K562 (cell line): ENCODE measurements around the gene UVRAG. TPM values are rescaled to one million over a fixed set of nuclear protein-coding genes. Genes with fewer than 3 reads are reported as not detected.

Experiments used
- ATAC-seq: fragments of 200-7000 bp; cut with Tn5 transposase; 3 replicates; pipeline ENCODE4 v1.9.1; 2020; ENCODE audit warnings: moderate library complexity
- BruUV-seq: library from RNA; stranded (reverse); fragments of 400-500 nt; replicated peaks from 2 replicates; lab custom pipeline; 2021; lab: Mats Ljungman, UMichigan
- CTCF ChIA-PET: fragments of 300-600 bp; formaldehyde crosslinking; extraction: SDS; loops from one replicate; lab custom pipeline; 2021; ENCODE audit warnings: low intra/inter-chr PET ratio; lab: Yijun Ruan, JAX
- POLR2A ChIA-PET: fragments of 300-600, 350-650 bp; sonication (Branson Sonifier 250); formaldehyde crosslinking; extraction: SDS; loops from one replicate; lab custom pipeline; 2021; ENCODE audit warnings: antibody characterized with exemption, inconsistent platforms; lab: Yijun Ruan, JAX
- DNase-seq, 4 experiments: peaks; one replicate each; pipeline versions ENCODE4 v3.0.0 to v3.0.0-alpha.2; 2011 to 2018; ENCODE audit warnings: low spot score in 3 of 4, mixed read lengths in 3 of 4; ENCODE audit errors: extremely low read depth in 1 of 4
- FAIRE-seq: peaks from 2 replicates; lab custom pipeline; 2011; peaks lifted over from hg19 to GRCh38; lab: Jason Lieb, UNC
- H2AFZ ChIP-seq: 2 replicates; pipeline ENCODE4 v1.6.0; 2011; ENCODE audit warnings: low read depth, low read length, control low read depth, inconsistent platforms
- H3K27ac ChIP-seq: fragments of 200-600 bp; 3 replicates; pipeline ENCODE4 v1.8.0; 2011; ENCODE audit warnings: low read depth, mild to moderate bottlenecking, control low read depth, inconsistent platforms, low read length, moderate library complexity, mixed read lengths; ENCODE audit errors: extremely low read depth
- H3K27me3 ChIP-seq, 2 experiments: fragments of 300-600 bp in 1 of 2; 2 replicates in 1 of 2; 3 replicates in 1 of 2; pipeline versions ENCODE4 v1.6.0 to v1.8.0; 2011; ENCODE audit warnings: inconsistent platforms in 2 of 2, low read length in 2 of 2, mild to moderate bottlenecking in 1 of 2, mixed read lengths in 1 of 2, moderate library complexity in 1 of 2; ENCODE audit not compliant: control insufficient read depth in 2 of 2, insufficient read depth in 2 of 2
- H3K36me3 ChIP-seq: fragments of 300-600 bp; 3 replicates; pipeline ENCODE4 v1.8.0; 2011; ENCODE audit warnings: mild to moderate bottlenecking, low read length, inconsistent platforms; ENCODE audit not compliant: control insufficient read depth, insufficient read depth
- H3K4me1 ChIP-seq, 2 experiments: fragments of 200-600 bp in 1 of 2; replicated peaks in 1 of 2; 2 replicates in 1 of 2; 3 replicates in 1 of 2; pipeline versions ENCODE4 v1.5.1 to v1.8.0; 2011; ENCODE audit warnings: inconsistent platforms in 2 of 2, low read length in 2 of 2, mild to moderate bottlenecking in 1 of 2, mixed read lengths in 1 of 2, moderate library complexity in 1 of 2; ENCODE audit not compliant: control insufficient read depth in 2 of 2, insufficient read depth in 2 of 2
- H3K4me2 ChIP-seq: 2 replicates; pipeline ENCODE4 v1.6.1; 2011; ENCODE audit warnings: low read length, control low read depth, inconsistent platforms, mixed read lengths; ENCODE audit not compliant: insufficient read depth
- H3K4me3 ChIP-seq: fragments of 200-600 bp; sonication (generic), shearing (Covaris generic); 2 replicates; pipeline ENCODE4 v1.5.1; 2016; ENCODE audit warnings: control low read depth, inconsistent platforms
- H3K79me2 ChIP-seq: fragments of 200-600 bp; 3 replicates; pipeline ENCODE4 v1.8.0; 2011; ENCODE audit warnings: low read length, inconsistent platforms; ENCODE audit not compliant: control insufficient read depth, insufficient read depth
- H3K9ac ChIP-seq, 2 experiments: 2 replicates each; pipeline versions ENCODE4 v1.6.0 to v1.6.1; 2011; ENCODE audit warnings: low read depth in 2 of 2, low read length in 2 of 2, control low read depth in 1 of 2, inconsistent platforms in 1 of 2, mild to moderate bottlenecking in 1 of 2, mixed read lengths in 1 of 2; ENCODE audit not compliant: insufficient read depth in 1 of 2
- H3K9me1 ChIP-seq: one replicate; pipeline ENCODE4 v1.6.0; 2011; ENCODE audit warnings: inconsistent platforms, mild to moderate bottlenecking, low read length, moderate library complexity; ENCODE audit not compliant: control insufficient read depth, insufficient read depth
- H3K9me3 ChIP-seq: replicated peaks from 2 replicates; pipeline ENCODE4 v1.5.1; 2011; ENCODE audit warnings: low read depth, low read length, inconsistent platforms; ENCODE audit not compliant: control insufficient read depth, insufficient read depth
- H4K20me1 ChIP-seq: replicated peaks from 2 replicates; pipeline ENCODE4 v1.6.1; 2011; ENCODE audit warnings: low read length, inconsistent platforms, mixed read lengths; ENCODE audit not compliant: control insufficient read depth, insufficient read depth
- CEBPB ChIP-seq: fragments of 450-650 bp; IDR thresholded peaks from 2 replicates; pipeline ENCODE4 v1.6.1; 2016; ENCODE audit warnings: missing genetic modification characterization, missing compliant biosample characterization
- ZBTB49 ChIP-seq: sonication (generic); formaldehyde crosslinking; IDR thresholded peaks from 2 replicates; pipeline ENCODE4 v1.8.0; 2022; ENCODE audit warnings: missing genetic modification reagents, mild to moderate bottlenecking, borderline replicate concordance
- WGBS: fragments of 100-300 bp; shearing (Covaris generic); methylation state at CpG from one replicate; pipeline ENCODE4 v1.1.6; 2016; ENCODE audit warnings: low coverage, mixed read lengths; ENCODE audit not compliant: insufficient coverage; ENCODE audit errors: missing lambda C conversion rate; 5-methylcytosine and 5-hydroxymethylcytosine counted together
- in situ Hi-C: fragments of 300-500 bp; cut with MboI; formaldehyde crosslinking; loops from 4 replicates; pipeline ENCODE4 v1.15.0; 2018; ENCODE audit warnings: inconsistent platforms, mixed read lengths
- intact Hi-C: fragments of 100-400 bp; cut with micrococcal nuclease; formaldehyde crosslinking; loops from 2 replicates; pipeline ENCODE4 v1.14.2; 2022
- polyA plus RNA-seq, 8 experiments: library from polyadenylated mRNA; depleted of rRNA in 4 of 8; stranded (reverse) in 5 of 8; unstranded in 3 of 8; fragments of >200 nt; fragmentation: Nextera tagmentation in 2 of 8; fragmentation: Illumina TruSeq in 1 of 8; extraction: Ambion mirVana in 2 of 8; extraction: Trizol in 1 of 8; gene quantifications; 2 replicates each; pipeline versions ENCODE4 v1.2.1 to v1.2.3, GENCODE V29; 2011 to 2014; ENCODE audit warnings: inconsistent platforms in 1 of 8, missing spikeins in 1 of 8
- total RNA-seq, 7 experiments: library from RNA; depleted of rRNA in 6 of 7; stranded (reverse); fragments of >200 nt in 6 of 7; fragmentation: Illumina TruSeq in 2 of 7; extraction: Trizol in 2 of 7; gene quantifications; 2 replicates each; pipeline versions ENCODE4 v1.2.1 to v1.2.3, GENCODE V29; 2011 to 2021; ENCODE audit warnings: low replicate concordance in 1 of 7

The UVRAG gene
- total and polyA plus RNA-seq, 9 of the 15 experiments (the other 6 are each of a cell fraction or from before 2014, with no cell fraction given): 3.1 to 17.8 (median 12.4) TPM

GRCh38 chr11:75771646-75772410 is 43.2 kb upstream of the UVRAG start:
- POLR2A ChIA-PET: interaction anchor here (0.6 kb wide), 1 partner anchor 402 kb away, joined by 3 read pairs; no protein-coding TSS in a partner anchor
- no peak for ATAC-seq

More at GRCh38 chr11:75771646-75772410, 43.2 kb upstream of the UVRAG start:
- no TSS peak for BruUV-seq
- no peaks in the 10 kb centered on the region for H3K36me3 ChIP-seq
- H3K4me2 ChIP-seq: no peak overlapping the region
- no peaks in the 10 kb centered on the region for H3K79me2 ChIP-seq
- no peaks in the 10 kb centered on the region for H3K9me3 ChIP-seq
- 22% methylated on average over 6 of the region's 6 CpGs for WGBS
- H3K9me1 ChIP-seq: no peaks in the 10 kb centered on the region
- in situ Hi-C loops (no loop called here), intact Hi-C loops (no loop called here)
- TF ChIP-seq ZBTB49 (CRISPR knock-in tag) (no peak), CEBPB (0 out of 2 replicates have a peak, but pooled peaks have one; percentile 16)
- H3K27ac ChIP-seq: no peak overlapping the region
- no peaks in the 10 kb centered on the region for H4K20me1 ChIP-seq
- H3K4me3 ChIP-seq: no peak overlapping the region
- H3K9ac ChIP-seq: peak overlapping the region in 1 of 2 experiments; percentile 6; a peak in 1 of 4 replicates
- no peak overlapping the region for H2AFZ ChIP-seq
- FAIRE-seq (no peak), DNase-seq (no peak)
- H3K4me1 ChIP-seq: peaks cover 27 to 33% of the 10 kb centered on the region in 2 experiments
- H3K27me3 ChIP-seq: peaks cover 7 to 10% of the 10 kb centered on the region in 2 experiments; a peak in 4 of 5 replicates
- CTCF ChIA-PET: no interaction called here
